NCI-H1417 treated with DMSO at 0.1 percent for 48 hours (cell line): ENCODE results near the gene SSH2.
"Not testable (repeated sequence)": the region's sequence is repeated elsewhere in the genome, so short reads cannot be mapped to it uniquely, and the experiment has no call there.

Experiments
- DNase-seq: peaks from one replicate; lab custom pipeline; 2025; lab: John Stamatoyannopoulos, UW

Gene SSH2

DNA sequence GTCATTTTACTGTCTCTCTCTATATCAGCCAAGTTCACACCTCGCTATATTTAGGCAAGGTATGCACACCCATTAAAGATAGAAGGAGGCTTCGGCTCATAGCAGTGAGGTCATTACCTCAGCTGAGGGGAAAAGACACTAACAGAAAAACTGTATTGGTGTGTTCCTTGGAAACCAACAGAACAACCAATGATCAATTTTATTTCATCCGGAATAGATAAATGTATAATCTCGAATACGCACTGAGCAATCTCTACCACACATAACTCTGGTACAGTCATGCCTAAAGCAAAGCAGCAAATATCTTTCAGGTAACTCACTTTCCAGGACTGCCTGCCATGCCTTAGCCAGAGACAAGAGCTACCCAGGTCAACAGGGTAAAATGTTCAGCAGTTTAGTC, 197.4 kb downstream of the SSH2 start:
- no peak for DNase-seq

DNA sequence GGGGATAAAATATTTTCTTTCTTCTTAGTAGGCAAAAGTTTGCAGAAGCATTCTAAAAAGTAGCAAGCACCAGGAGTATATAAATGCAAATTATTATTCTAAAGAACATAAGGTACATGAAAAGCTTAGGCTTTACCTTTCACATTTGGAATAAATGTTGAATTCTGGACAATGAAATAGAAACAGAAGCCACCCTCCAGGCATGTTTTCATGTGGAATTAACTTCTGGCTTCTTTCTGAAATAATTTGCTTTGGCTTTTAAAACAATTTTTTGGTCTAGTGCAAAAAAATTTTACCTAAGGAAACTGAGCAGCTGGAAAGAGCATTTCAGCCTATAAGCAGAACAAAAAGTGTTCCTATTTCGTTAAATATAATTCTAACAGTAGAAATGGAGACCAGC, 197.8 kb downstream of the SSH2 start:
- DNase-seq, result no peak

GRCh38 chr17:29731589-29731929, 198.5 kb downstream of the SSH2 start:
- DNase-seq, result no peak

DNA sequence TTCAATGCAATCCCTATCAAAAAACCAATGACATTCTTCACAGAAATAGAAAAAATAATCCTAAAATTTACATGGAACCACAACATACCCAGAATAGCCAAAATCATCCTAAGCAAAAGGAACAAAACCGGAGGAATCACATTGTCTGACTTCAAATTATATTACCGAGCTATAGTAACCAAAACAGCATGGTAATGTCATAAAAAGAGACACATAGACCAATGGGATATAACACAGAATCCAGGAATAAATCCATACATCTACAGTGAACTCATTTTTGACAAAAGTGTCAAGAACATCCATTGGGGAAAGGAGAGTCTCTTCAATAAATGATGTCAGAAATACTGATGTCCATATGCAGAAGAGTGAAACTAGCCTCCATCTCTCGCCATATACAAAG, 201.5 kb downstream of the SSH2 start:
- no peak for DNase-seq

- DNase-seq, result no peak
Observed at GRCh38 chr17:29726715-29727252, 203.2 kb downstream of the SSH2 start.

DNA sequence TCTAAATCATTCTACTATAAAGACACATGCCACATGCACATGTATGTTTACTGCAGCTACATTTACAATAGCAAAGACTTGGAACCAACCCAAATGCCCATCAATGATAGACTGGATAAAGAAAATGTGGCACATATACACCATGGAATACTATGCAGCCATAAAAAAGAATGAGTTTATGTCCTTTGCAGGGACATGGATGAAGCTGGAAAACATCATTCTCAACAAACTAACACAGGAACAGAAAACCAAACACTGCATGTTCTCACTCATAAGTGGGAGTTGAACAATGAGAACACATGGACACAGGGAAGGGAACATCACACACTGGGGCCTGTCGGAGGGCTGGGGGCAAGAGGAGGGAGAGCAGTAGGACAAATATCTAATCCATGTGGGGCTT, 204.6 kb downstream of the SSH2 start:
- not testable (repeated sequence) for DNase-seq

DNA sequence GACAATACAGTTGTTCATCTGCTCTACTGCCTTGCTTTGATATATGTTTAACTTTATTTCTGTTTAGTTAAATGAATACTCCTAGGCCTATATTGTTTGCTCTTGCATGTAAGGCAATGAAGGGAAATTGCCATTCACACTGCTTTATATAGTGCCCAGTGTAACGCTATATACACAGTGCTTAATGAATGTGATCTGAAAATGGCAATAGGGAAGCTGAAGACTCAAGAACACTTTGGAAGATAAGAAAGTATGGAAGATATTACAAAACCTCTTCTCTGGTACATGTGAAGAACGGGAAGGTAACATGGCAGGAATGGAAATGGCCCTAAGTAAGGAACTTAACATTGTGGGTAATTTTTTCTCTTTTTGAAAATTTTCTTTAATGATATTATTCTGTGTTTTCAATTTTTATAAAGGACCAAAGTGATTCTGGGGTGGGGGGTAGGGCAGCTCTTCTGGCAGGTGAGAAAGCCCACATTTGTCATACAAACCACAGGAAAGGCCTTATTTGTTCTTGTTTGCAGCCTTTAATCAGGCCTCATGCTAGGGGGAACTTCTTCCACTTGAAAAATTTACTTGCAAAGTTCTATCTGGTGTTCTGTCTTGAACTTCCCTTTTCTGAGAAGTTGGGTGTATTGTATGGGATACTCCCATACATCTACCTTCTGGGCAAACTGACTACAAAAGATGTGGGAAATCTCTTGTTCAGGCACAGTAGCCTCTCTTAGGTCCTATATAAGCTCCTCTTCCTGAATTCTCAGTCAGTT, 206.6 kb downstream of the SSH2 start:
- no peak for DNase-seq

DNA sequence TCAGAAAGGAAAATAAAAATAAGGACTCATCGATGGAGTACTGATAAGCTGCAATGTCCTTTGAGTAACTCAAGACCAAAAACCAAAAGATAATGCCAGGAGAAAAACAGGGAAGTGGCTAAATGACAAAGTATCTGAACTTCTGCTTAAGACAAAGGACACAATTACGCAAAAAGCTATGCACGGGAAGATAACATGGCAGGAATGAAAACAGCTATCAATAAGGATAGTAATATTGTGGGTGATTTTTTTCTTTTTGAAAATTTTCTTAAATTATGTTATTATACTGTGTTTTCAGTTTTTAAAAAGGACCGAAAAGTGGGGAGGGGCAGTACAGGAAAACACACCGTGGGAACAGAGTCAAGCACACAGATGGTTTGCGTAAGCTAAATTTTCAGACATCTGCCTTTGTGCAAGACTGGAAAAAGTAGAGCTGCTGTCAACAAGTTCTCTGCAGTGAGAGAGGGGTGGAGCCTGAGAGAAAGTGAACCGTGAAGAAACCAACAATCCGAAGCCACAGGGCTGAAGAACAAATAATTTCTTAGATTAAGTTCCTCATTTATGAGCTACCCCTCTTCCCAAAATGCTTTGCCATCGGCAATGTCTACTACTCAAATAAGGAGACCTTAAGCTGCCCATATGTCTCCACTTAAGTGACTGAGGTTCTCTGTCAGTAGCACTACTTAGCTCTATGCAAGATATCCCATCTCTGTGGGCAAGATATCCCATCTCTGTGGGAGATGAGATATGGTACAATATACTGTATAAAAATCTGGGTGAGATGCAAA, 207.4 kb downstream of the SSH2 start:
- no peak for DNase-seq

DNA sequence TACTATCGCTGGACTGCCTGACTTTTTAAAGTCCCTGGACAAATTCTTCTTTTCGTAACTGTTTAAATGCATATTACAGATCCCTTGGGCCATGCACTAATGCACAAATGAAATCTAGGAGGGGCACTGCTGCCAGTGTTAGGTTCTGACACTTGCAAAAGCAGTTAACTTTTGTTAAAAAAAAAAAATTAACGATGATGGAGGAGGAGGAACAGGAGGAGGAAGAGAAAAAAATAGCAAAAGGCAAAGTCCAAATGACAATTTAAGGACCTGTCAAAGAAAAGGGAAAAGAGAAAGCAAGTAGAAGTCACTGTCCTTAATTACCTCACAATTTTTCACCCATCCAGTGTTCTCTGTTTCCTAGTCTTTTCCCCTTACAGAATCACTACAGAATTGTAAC, 209.5 kb downstream of the SSH2 start:
- no peak for DNase-seq

DNA sequence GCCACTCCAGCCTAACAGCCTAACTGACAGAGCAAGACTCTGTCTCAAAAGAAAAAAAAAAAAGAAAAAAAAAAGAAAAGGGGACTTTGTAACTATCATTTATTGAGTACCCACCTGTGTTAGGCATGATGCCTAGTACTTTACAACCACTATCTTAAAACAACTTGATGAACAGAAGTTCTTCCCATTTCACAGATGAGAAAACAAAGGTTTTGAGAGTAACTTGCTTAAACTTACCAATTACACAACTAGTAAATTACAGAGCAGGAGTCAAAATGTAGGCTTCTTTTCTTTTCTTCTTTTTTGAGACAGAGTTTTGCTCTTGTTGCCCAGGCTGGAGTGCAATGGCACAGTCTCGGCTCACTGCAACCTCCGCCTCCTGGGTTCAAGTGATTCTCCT, 210.6 kb downstream of the SSH2 start:
- DNase-seq, result no peak

GRCh38 chr17:29718446-29719039, 211.5 kb downstream of the SSH2 start:
- no peak for DNase-seq

DNA sequence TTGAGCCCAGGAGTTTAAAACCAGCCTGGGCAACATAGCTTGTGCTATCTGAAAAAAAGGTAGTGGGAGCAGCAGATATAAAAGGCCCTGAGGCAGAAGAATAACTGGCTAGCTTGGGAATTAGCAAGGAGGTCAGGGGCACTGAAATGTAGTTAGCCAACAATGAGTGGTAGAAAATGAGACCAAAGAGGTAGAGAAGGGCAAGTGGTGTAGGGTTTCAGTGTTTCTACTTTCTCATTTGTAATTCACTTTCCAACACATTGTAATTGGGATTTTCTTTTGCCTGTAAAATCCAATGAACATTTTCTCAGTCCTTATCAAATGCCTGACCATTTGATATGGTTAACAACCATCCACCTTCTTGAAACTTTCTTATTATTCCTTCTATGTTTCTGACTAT, 212.2 kb downstream of the SSH2 start:
- DNase-seq, result no peak

DNA sequence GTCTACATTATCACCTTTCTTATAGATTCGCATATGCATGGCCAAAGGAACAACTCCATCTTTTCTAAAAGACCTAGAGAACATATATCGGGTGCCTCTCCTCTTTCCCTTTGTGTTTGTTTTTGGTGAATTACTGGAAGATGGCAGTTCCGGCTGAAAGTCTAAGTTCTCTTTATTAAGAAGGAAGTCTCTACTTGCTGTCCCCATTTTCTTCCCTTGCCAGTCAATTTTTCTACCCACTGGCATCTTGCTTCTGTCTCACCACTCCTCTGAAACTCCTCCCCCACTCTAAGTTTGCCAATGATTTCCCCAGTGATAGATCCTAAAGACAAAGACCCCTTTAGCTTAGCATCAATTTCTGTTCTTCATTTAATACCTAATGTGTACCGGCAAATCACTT, 213.5 kb downstream of the SSH2 start:
- DNase-seq, result no peak

- DNase-seq, result no peak
Observed at GRCh38 chr17:29715680-29716079, 214.3 kb downstream of the SSH2 start.

DNA sequence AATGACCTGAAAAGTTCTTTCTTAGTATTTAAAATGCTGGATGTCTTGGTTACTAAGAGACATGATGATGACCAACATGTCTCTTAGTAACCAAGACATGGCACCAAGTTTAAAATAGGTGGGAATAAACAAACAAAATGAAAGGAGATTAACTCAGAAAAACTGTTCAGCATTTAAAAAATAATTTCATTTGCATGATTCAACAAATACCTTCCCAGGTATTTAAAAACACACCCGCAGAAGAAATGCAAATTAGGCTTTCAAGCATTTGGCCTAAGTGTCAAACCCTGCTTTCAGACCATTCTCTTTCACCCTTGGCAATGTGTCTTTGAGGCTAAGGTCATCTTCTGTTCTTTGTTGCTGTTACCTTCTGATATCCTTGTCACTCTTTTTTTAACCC, 215.9 kb downstream of the SSH2 start:
- no peak for DNase-seq

- DNase-seq, result no peak
Observed at GRCh38 chr17:29713626-29714025, 216.4 kb downstream of the SSH2 start.

DNA sequence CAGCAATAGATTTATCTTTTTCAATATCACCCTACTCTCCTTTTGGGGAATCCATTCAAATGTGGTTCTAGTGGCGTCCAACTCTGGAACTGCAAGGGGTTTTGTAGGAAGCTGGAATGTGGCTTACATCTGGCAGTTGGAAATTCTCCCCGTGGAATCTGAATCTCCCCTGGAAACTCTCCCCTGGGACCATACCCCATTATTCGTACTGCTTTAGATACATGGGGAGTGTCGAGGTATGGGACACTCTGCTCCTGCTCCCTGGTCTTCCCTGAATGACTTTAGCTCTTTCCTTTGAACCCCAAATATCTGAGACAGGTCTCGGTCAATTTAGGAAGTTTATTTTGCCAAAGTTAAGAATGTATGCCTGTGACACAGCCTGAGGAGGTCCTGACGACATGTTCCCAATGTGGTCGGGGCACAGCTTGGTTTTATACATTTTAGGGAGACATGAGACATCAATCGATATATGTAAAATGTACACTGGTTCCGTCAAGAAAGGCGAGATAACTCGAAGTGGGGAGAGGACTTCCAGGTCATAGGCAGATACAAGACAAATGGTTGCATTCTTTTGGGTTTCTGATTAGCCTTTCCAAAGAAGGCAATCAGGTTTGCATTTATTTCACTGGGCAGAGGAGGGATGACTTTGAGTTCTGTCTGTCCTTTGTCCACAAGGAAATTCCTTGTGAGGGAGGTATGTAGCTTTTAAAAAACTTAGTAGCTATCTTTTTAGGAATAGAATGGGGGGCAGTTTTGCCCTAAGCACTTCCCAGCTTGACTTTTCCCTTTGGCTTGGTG, 218.2 kb downstream of the SSH2 start:
- DNase-seq, result no peak

DNA sequence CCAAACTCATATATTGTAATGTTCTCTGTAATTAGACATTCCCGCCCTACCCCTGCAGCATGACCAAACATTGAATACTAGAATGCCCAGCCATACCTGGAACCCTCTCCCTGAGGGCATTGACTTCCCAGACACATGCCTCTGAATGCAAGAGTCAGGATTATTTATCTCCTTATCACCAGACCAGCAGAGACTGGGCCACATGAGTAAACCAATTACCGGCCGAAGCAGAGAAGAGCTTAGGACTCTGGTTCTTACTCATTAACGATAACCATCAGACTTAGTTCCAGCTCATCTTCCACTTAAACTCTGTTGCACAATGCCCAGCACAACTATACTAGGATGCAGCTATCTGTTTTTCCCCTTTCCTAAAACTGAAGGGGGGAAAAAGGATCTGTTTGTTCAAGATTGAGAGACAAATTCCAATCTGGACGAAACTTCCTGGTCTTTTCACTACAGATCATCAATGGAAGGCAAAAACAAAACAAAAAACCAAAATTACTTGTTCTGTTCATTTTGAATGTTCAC, 219.1 kb downstream of the SSH2 start:
- no peak for DNase-seq

- no peak for DNase-seq
Observed at GRCh38 chr17:29710520-29710884, 219.5 kb downstream of the SSH2 start.

DNA sequence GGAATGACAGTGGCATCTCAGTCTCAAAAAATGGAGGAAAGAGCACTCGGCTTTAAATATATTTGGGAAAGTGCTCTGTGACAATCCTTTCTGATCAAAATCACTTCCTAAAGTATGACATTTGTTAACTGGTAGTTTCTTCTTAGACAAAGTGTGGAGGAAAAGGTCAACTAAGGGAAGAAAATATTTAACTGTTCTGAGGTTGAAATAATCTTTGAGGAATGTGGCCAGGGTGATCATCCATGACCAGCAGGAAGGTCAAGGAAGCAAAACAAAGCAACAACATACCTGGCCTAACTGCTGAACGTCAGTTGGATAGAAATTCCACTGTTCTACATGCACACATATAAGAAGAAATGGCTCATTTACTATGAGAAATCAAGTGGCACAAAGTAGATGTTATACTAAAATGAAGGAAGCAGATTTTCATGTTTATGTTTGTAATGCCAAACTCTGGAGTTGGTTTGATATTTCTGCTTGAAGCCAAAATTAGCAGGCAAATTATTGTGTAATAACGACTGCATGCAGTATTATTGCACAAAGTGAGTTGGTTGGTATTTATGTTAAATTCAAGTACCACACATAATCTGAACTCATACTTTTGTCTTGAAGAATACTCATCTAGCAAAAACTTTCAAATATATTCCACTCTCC, 220.0 kb downstream of the SSH2 start:
- DNase-seq, result no peak

GRCh38 chr17:29707212-29707571, 222.8 kb downstream of the SSH2 start:
- no peak for DNase-seq

DNA sequence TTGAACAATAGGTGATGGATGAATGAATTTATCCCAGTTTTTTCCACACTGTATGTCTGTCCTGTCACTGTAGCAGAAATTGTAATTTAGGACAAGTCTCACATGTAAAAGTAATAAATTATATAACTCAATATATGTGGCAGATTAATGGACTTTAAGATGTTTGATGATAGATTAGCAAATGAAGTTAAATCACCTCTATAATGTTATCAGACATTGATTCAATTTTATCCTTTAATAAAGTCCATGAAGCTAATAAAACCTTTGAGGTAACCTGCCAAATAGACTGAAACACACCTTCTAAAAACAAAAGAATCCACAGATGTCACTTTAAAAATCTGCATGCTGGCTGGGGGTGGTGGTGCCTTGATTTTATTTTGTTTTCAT, 224.0 kb downstream of the SSH2 start:
- DNase-seq, result no peak
